OCI-LY7 (cell line): ENCODE measurements around the gene TRIM10. TPM values are rescaled to one million over a fixed set of nuclear protein-coding genes. Genes with fewer than 3 reads are reported as not detected.
A peak's percentile ranks its signal among the peaks of the same experiment; 100 is the strongest.

Source experiments
- BruUV-seq: library from RNA; stranded (reverse); fragments of 400-500 nt; replicated peaks from 2 replicates; lab custom pipeline; 2021; lab: Mats Ljungman, UMichigan
- CTCF ChIA-PET: fragments of 300-600 bp; sonication (Branson Sonifier 250); formaldehyde crosslinking; loops from one replicate; lab custom pipeline; 2022; ENCODE audit warnings: antibody characterized with exemption; ENCODE audit not compliant: unreplicated experiment; lab: Charles Lee
- POLR2A ChIA-PET: fragments of 300-600 bp; sonication (Branson Sonifier 250); formaldehyde crosslinking; loops from one replicate; lab custom pipeline; 2022; ENCODE audit warnings: antibody characterized with exemption; lab: Charles Lee
- DNase-seq: peaks from one replicate; pipeline ENCODE4 v3.0.0-alpha.2; 2015; ENCODE audit warnings: low spot score
- H2AFZ ChIP-seq: fragments of 200-600 bp; sonication (generic), shearing (Covaris generic); 2 replicates; pipeline ENCODE4 v1.6.1; 2014; ENCODE audit warnings: mild to moderate bottlenecking, antibody characterized with exemption, low read length, moderate library complexity
- H3K27ac ChIP-seq: fragments of 200-600 bp; sonication (generic); 2 replicates; pipeline ENCODE4 v1.5.1; 2014; ENCODE audit warnings: mixed run types, low read depth, mild to moderate bottlenecking, moderate library complexity, low read length, inconsistent platforms; ENCODE audit not compliant: poor library complexity, severe bottlenecking
- H3K36me3 ChIP-seq: fragments of 200-600 bp; sonication (generic); 2 replicates; pipeline ENCODE4 v1.6.1; 2014; ENCODE audit warnings: mild to moderate bottlenecking, antibody characterized with exemption, low read length, moderate library complexity, mixed read lengths; ENCODE audit not compliant: insufficient read depth
- H3K4me1 ChIP-seq: fragments of 200-600 bp; sonication (generic); 2 replicates; pipeline ENCODE4 v1.5.1; 2014; ENCODE audit warnings: mild to moderate bottlenecking, low read length; ENCODE audit not compliant: insufficient read depth, poor library complexity, severe bottlenecking
- H3K4me2 ChIP-seq: fragments of 200-600 bp; sonication (generic); 2 replicates; pipeline ENCODE4 v1.6.1; 2014; ENCODE audit warnings: mild to moderate bottlenecking, low read length
- H3K4me3 ChIP-seq: fragments of 200-600 bp; sonication (generic); 2 replicates; pipeline ENCODE4 v1.5.1; 2014; ENCODE audit warnings: mild to moderate bottlenecking, low read depth, low read length; ENCODE audit not compliant: poor library complexity, severe bottlenecking
- H3K79me2 ChIP-seq: fragments of 200-600 bp; sonication (generic); 2 replicates; pipeline ENCODE4 v1.6.1; 2016; ENCODE audit warnings: low read depth, mild to moderate bottlenecking, low read length, moderate library complexity, mixed read lengths; ENCODE audit not compliant: insufficient read depth
- H3K9me2 ChIP-seq: fragments of 200-600 bp; sonication (generic); 2 replicates; pipeline ENCODE4 v1.6.1; 2016; ENCODE audit warnings: mild to moderate bottlenecking, low read length, mixed read lengths; ENCODE audit not compliant: insufficient read depth
- H3K9me3 ChIP-seq: fragments of 200-600 bp; sonication (generic); 2 replicates; pipeline ENCODE4 v1.6.1; 2014; ENCODE audit warnings: mild to moderate bottlenecking, mixed run types, low read length, mixed read lengths
- H4K20me1 ChIP-seq: fragments of 200-600 bp; sonication (generic); 2 replicates; pipeline ENCODE4 v1.6.1; 2014; ENCODE audit warnings: mild to moderate bottlenecking, antibody characterized with exemption, low read length, moderate library complexity, mixed read lengths; ENCODE audit not compliant: insufficient read depth
- EZH2phosphoT487 ChIP-seq: fragments of 200-600 bp; sonication (generic); IDR thresholded peaks from 2 replicates; pipeline ENCODE4 v1.6.1; 2018; ENCODE audit warnings: low read depth, borderline replicate concordance, mild to moderate bottlenecking, mixed run types, antibody characterized with exemption, low read length, moderate library complexity, mixed read lengths
- intact Hi-C: fragments of 100-400 bp; cut with micrococcal nuclease; formaldehyde crosslinking; loops from one replicate; pipeline ENCODE4 v1.10.0; 2022; ENCODE audit not compliant: unreplicated experiment
- total RNA-seq, 2 experiments: library from RNA; depleted of rRNA in 1 of 2; stranded (reverse); fragments of >200 nt in 1 of 2; shearing (Covaris generic) in 1 of 2; gene quantifications; 2 replicates each; pipeline ENCODE4 v1.2.3, GENCODE V29; 2014 to 2022
- TF ChIP-seq, protein P1 (sequence below): fragments of 200-600 bp; sonication (generic); conservative IDR thresholded peaks from 2 replicates; pipeline ENCODE4 v1.5.1; 2014; ENCODE audit warnings: mild to moderate bottlenecking, antibody characterized with exemption, low read length, moderate library complexity, mixed read lengths

Gene TRIM10
- total RNA-seq, 2 experiments from 2014 or later: not detected

DNA sequence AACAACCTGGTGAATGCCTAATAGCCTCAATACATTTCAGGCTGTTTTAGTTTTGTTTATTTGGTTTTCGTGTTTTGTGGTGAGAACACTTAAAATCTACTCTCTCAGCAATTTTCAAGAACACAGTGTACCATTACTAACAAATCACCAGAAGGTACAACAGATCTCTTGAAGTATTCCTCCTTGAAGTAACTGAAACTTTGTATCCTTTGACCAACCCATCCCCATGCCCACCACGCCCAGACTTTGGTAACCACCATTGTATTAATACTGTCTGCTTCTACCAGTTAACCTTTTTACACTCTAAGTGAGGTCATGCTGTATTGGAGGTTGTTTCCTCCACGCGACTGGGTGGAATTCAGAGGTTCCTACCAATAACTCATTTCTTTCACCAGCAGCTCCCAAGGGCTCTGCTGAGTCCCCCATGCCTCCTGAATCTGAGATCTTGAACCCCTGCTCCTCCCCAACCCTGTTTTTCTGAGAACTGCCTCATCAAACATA lies 30.8 kb downstream of the TRIM10 start:
- Histone ChIP-seq H3K9me2 (no peaks in the 10 kb centered on the region), H3K79me2 (no peaks in the 10 kb centered on the region), H2AFZ (peak overlapping the region; percentile 52; the same call in 1 of the 2 replicates), H3K36me3 (no peaks in the 10 kb centered on the region), H3K4me1 (peaks cover 4% of the 10 kb centered on the region), H3K9me3 (no peaks in the 10 kb centered on the region), H4K20me1 (no peaks in the 10 kb centered on the region), H3K4me3 (no peak overlapping the region), H3K27ac (no peak overlapping the region), H3K4me2 (no peak overlapping the region)
- POLR2A ChIA-PET: no interaction called here
- no TSS peak for BruUV-seq
- no peak for TF ChIP-seq EZH2phosphoT487
- TF ChIP-seq, protein P1, sequence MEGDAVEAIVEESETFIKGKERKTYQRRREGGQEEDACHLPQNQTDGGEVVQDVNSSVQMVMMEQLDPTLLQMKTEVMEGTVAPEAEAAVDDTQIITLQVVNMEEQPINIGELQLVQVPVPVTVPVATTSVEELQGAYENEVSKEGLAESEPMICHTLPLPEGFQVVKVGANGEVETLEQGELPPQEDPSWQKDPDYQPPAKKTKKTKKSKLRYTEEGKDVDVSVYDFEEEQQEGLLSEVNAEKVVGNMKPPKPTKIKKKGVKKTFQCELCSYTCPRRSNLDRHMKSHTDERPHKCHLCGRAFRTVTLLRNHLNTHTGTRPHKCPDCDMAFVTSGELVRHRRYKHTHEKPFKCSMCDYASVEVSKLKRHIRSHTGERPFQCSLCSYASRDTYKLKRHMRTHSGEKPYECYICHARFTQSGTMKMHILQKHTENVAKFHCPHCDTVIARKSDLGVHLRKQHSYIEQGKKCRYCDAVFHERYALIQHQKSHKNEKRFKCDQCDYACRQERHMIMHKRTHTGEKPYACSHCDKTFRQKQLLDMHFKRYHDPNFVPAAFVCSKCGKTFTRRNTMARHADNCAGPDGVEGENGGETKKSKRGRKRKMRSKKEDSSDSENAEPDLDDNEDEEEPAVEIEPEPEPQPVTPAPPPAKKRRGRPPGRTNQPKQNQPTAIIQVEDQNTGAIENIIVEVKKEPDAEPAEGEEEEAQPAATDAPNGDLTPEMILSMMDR: no peak
- CTCF ChIA-PET: interaction anchor here (0.6 to 1.0 kb wide), 2 partner anchors 13 to 18 kb away, joined by 3 read pairs; no protein-coding TSS in a partner anchor
- intact Hi-C loops: no loop called here
- DNase-seq: no peak

GRCh38 chr6:30129265-30130178 lies 31.5 kb downstream of the TRIM10 start:
- Histone ChIP-seq H3K27ac (no peak overlapping the region), H3K9me2 (no peaks in the 10 kb centered on the region), H3K4me2 (no peak overlapping the region), H3K79me2 (no peaks in the 10 kb centered on the region), H3K4me3 (no peak overlapping the region), H3K36me3 (no peaks in the 10 kb centered on the region), H3K9me3 (no peaks in the 10 kb centered on the region), H2AFZ (no peak overlapping the region), H4K20me1 (no peaks in the 10 kb centered on the region), H3K4me1 (peaks cover 4% of the 10 kb centered on the region)
- POLR2A ChIA-PET: no interaction called here
- BruUV-seq: no TSS peak
- TF ChIP-seq, protein P1: no peak
- no peak for TF ChIP-seq EZH2phosphoT487
- CTCF ChIA-PET: no interaction called here
- no peak for DNase-seq
- intact Hi-C loops: no loop called here
